Astrocyte of the cerebellum (primary cell): ENCODE measurements around the gene OR52N5.

Experiments
- DNase-seq: peaks from one replicate; pipeline ENCODE4 v3.0.0-alpha.2; 2011; ENCODE audit warnings: low read depth
- H3K4me3 ChIP-seq: 2 replicates; pipeline ENCODE4 v1.5.1; 2011; ENCODE audit warnings: mild to moderate bottlenecking, low read depth, low read length, moderate library complexity
- CTCF ChIP-seq: IDR thresholded peaks from 2 replicates; pipeline ENCODE4 v1.5.1; 2012; ENCODE audit warnings: low read length, low read depth, moderate library complexity, mild to moderate bottlenecking; ENCODE audit errors: missing control alignments
- in situ Hi-C: cut with HindIII; loops from 2 replicates; pipeline ENCODE4 v1.10.0; 2017; ENCODE audit warnings: low sequenced_read_pairs

Gene OR52N5

GRCh38 chr11:5727691-5728090 lies 55.5 kb downstream of the OR52N5 start:
- H3K4me3 ChIP-seq, result no peak overlapping the region
- no peak for DNase-seq
- in situ Hi-C loops, result no loop called here
- TF ChIP-seq CTCF, result no peak

DNA sequence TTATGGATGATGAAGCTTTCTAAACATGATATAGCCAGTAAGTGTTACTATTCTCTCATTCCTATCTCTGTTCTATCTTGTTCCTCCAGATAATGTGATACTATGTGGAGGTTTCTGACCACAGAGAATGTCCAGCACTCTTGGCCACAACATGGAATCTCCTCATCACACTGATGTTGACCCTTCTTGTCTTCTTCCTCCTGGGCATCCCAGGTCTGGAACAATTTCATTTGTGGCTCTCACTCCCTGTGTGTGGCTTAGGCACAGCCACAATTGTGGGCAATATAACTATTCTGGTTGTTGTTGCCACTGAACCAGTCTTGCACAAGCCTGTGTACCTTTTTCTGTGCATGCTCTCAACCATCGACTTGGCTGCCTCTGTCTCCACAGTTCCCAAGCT lies 56.8 kb downstream of the OR52N5 start:
- TF ChIP-seq CTCF, result no peak
- H3K4me3 ChIP-seq, result no peak overlapping the region
- DNase-seq, result no peak
- in situ Hi-C loops, result no loop called here
